IgD-negative memory B cell (primary cell): ENCODE measurements around the gene EGFL6. TPM values are rescaled to one million over a fixed set of nuclear protein-coding genes. Genes with fewer than 3 reads are reported as not detected.
"Not testable (repeated sequence)": the region's sequence is repeated elsewhere in the genome, so short reads cannot be mapped to it uniquely, and the experiment has no call there.

Experiments
- H3K27ac Mint-ChIP-seq, 3 donors: one replicate each; pipeline ENCODE4 v1.8.0; 2020 to 2022; ENCODE audit warnings: mild to moderate bottlenecking in 3 of 3, mixed read lengths in 3 of 3, moderate library complexity in 1 of 3
- H3K27me3 Mint-ChIP-seq: one replicate; pipeline ENCODE4 v1.8.0; 2021; ENCODE audit warnings: mixed read lengths
- H3K36me3 Mint-ChIP-seq: one replicate; pipeline ENCODE4 v1.8.0; 2020; ENCODE audit warnings: mild to moderate bottlenecking, mixed read lengths
- H3K4me1 Mint-ChIP-seq, 3 donors: one replicate each; pipeline ENCODE4 v1.8.0; 2020 to 2022; ENCODE audit warnings: mixed read lengths in 3 of 3, mild to moderate bottlenecking in 1 of 3
- H3K4me3 Mint-ChIP-seq, 4 donors: one replicate each; pipeline ENCODE4 v1.8.0; 2020 to 2022; ENCODE audit warnings: mild to moderate bottlenecking in 4 of 4, mixed read lengths in 4 of 4, moderate library complexity in 3 of 4
- H3K9me3 Mint-ChIP-seq, 3 donors: one replicate each; pipeline ENCODE4 v1.8.0; 2020 to 2021; ENCODE audit warnings: mixed read lengths in 3 of 3, mild to moderate bottlenecking in 1 of 3
- polyA plus RNA-seq: library from polyadenylated mRNA; unstranded; fragments of 300-500 nt; fragmentation: Illumina TruSeq; gene quantifications from one replicate; pipeline ENCODE4 v1.2.3, GENCODE V29; 2021

The EGFL6 gene
- polyA plus RNA-seq, 1 donor from 2014 or later: not detected

DNA sequence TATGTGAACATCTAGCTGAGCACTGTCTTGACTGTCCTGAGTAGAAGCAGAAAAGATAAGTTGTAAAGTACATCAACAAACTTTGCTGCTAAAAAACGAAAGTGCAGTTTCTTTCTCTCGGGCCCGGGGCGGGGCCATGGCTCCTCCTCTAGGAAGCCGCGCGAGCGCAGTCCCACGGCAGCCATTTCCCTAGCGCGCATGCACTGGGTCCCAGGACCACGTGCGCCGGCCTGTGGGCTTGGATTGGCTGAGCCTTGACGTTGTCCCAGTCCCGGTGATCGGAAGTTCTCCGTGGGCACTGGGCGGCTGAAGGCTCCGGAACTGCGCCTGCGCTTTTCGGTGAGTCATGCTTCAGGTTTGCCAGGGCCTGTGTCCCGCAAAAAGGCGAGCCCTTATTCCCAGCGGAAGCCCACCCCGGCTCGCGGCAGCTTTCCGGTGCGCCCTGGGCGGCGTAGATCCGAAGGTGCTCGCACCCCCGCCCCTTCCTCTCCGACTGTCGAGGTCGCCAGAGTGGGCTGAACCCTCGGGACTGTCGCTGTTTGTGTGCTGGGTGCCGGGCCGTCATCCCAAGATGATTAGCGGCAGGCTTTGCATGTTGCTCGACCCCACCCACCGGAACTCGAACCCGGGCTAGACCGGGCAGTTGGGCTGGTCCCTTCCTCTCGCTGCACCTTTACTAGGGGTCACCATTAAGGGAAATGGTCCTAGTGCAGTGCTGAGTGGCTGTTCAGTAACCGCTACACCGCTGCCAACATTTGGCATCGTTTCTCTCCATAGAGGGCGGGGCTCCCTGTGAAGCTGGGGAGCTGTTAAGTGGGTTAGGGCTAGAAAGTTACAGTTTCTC is 83.7 kb downstream of the EGFL6 start, which contains the start of gene TCEANC:
TCEANC (plus strand) TSS at position 292 of the 844 bp plus-strand sequence. CDS start 9,368 bp downstream, outside the sequence.
- H3K36me3 Mint-ChIP-seq: no peaks in the 10 kb centered on the region
- H3K27me3 Mint-ChIP-seq: no peaks in the 10 kb centered on the region
- peaks cover 10 to 18% (median 14%) of the 10 kb centered on the region in 3 donors for H3K4me1 Mint-ChIP-seq
- H3K4me3 Mint-ChIP-seq: peak within 1 kb of the TSS; percentile 94 to 99 (median 96)
- H3K9me3 Mint-ChIP-seq: peaks cover 0 to 2% (median 0%) of the 10 kb centered on the region in 3 donors
- H3K27ac Mint-ChIP-seq: peak within 1 kb of the TSS; percentile 97 to 99 (median 98)

DNA sequence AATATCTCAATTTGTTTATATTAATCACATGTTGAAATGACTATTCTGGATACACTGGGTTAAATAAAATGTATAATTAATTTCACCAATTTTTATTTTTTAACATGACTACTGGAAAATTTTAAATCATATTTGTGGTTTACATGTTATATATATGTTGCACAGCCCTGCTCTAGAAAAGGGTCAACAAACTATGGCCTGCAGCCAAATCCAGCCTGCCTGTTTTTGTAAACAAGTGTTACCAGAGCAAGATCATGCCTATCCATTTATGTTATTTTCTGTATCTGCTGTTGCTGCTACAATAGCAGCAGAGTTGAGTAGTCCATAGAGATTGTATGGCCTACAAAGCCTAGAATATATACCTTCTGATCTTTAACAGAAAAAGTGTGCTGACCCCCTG is 84.7 kb downstream of the EGFL6 start:
- H3K27me3 Mint-ChIP-seq: no peaks in the 10 kb centered on the region
- peak overlapping the region in 2 of 4 donors; percentile 96 to 99 for H3K4me3 Mint-ChIP-seq
- peak overlapping the region; percentile 97 to 99 (median 98) for H3K27ac Mint-ChIP-seq
- H3K4me1 Mint-ChIP-seq: peaks cover 14 to 24% (median 16%) of the 10 kb centered on the region in 3 donors
- no peaks in the 10 kb centered on the region for H3K36me3 Mint-ChIP-seq
- H3K9me3 Mint-ChIP-seq: no peaks in the 10 kb centered on the region

DNA sequence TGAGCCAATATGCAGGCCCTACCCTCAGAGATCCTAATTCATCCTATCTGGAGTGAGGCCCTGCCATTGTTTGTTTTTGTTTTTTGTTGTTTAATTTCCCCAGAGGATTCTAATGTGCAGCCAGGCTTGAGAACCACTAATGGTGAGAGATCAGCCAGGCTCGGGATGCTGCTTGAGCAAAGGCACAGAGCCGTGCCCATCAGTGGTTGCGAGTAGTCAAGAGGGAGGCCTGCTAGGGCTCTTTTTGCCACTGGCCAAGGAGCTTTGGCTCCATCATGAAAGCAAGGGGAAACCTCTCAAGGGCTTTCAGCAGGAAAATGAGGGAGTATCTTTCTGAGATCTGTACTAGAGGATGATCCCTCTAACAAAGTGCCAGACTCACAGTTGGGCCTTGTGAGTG is 86.3 kb downstream of the EGFL6 start:
- H3K4me1 Mint-ChIP-seq: peaks cover 14 to 24% (median 16%) of the 10 kb centered on the region in 3 donors
- peaks cover 4% of the 10 kb centered on the region for H3K36me3 Mint-ChIP-seq
- no peak overlapping the region for H3K4me3 Mint-ChIP-seq
- no peaks in the 10 kb centered on the region for H3K27me3 Mint-ChIP-seq
- peak overlapping the region in 2 of 3 donors; percentile 12 to 22 for H3K27ac Mint-ChIP-seq
- H3K9me3 Mint-ChIP-seq: no peaks in the 10 kb centered on the region

DNA sequence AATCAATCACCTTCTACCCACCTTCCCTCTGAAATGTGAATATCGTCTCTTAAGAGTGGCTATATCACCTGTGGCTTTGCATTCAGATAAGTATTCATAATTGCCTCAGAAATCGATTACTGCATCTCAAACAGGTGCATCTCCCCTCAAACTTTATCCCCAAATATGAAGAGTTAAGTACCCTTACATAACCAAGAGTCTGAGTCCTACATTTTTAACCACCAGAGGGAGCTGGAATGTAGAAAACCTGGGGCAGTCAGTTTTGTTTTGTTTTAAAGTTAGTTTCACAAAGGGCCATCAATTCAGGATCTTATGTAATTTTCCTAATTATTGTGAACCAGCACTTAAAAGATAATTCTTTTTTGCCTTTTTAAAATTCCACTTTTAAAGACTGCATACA is 89.2 kb downstream of the EGFL6 start:
- no peak overlapping the region for H3K4me3 Mint-ChIP-seq
- H3K27me3 Mint-ChIP-seq: no peaks in the 10 kb centered on the region

DNA sequence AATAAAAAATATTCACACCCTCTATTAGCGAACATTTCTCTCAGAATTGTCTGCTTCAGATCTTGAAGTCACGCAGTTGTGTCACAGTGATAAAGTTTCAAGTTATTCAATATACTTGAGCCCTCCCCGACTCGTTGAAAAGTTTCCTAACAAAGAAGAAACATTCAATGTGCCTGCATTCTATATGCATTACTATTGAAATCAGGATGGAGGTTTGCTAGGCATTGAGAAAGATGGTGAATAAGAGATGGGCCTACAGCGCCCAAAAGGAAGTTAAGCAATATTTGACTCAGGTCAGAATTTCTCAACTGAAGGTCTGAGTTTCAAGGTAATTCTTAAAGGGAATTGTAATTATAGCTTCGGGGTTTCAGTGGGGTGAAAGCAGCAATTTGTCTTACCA is 89.7 kb downstream of the EGFL6 start:
- H3K27me3 Mint-ChIP-seq: no peaks in the 10 kb centered on the region
- H3K4me1 Mint-ChIP-seq: peaks cover 1 to 13% (median 6%) of the 10 kb centered on the region in 3 donors
- peak overlapping the region in 2 of 3 donors; percentile 2 to 33 for H3K27ac Mint-ChIP-seq
- H3K36me3 Mint-ChIP-seq: peaks cover 4% of the 10 kb centered on the region
- H3K9me3 Mint-ChIP-seq: no peaks in the 10 kb centered on the region
- H3K4me3 Mint-ChIP-seq: no peak overlapping the region

More for the DNA sequence above, 89.2 kb downstream of the EGFL6 start:
- Mint-ChIP-seq H3K27ac (peak overlapping the region; percentile 2 to 42 (median 33)), H3K9me3 (no peaks in the 10 kb centered on the region), H3K4me1 (peaks cover 2 to 14% (median 6%) of the 10 kb centered on the region in 3 donors), H3K36me3 (peaks cover 4% of the 10 kb centered on the region)

DNA sequence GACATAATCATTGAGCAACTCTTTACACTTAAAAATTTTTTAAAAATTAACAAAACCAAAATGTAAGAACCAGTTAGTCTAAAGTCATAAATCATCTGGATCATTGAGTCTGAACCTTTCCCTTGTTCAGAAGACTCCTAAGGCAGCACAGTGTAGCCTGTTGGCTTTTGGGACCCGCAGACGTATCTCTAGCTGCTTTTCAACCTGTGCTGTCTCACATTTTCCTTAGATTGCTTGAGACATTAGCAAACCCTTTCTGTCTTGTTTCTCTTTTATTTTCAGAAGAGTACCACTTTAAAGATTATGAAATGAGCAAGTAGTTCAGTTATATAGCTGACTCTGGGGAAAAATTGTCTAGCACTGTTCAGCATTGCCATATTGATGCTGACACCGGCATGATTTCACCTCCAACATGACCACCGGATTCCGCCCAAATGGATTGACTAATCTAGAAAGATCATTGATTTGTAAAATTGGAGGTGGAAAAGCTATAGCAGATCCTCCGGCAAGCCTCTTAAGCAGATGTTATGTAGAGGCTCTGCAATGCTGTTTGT is 92.4 kb downstream of the EGFL6 start:
- Mint-ChIP-seq H3K27ac (peak overlapping the region in 1 of 3 donors; percentile 54), H3K4me3 (peak overlapping the region in 1 of 4 donors; percentile 12), H3K27me3 (no peaks in the 10 kb centered on the region), H3K9me3 (no peaks in the 10 kb centered on the region), H3K36me3 (peaks cover 10% of the 10 kb centered on the region), H3K4me1 (peaks cover 1 to 6% (median 6%) of the 10 kb centered on the region in 3 donors)

DNA sequence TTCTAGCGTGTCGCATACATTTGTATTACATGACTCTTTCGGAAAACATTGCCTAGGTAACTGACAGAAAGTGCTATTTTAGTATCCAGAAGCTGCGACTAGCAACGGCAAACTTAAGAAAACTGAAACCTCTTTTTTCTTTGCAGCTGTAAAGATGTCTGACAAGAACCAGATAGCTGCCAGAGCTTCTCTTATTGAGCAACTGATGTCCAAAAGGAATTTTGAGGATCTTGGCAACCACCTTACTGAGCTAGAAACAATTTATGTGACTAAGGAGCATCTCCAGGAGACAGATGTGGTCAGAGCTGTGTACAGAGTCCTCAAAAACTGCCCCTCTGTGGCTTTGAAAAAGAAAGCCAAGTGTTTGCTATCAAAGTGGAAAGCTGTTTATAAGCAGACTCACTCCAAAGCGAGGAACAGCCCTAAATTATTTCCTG is 93.0 kb downstream of the EGFL6 start:
- H3K4me3 Mint-ChIP-seq: no peak overlapping the region
- H3K36me3 Mint-ChIP-seq: peaks cover 10% of the 10 kb centered on the region
- H3K9me3 Mint-ChIP-seq: no peaks in the 10 kb centered on the region
- no peak overlapping the region for H3K27ac Mint-ChIP-seq
- H3K27me3 Mint-ChIP-seq: no peaks in the 10 kb centered on the region
- peaks cover 1 to 6% (median 6%) of the 10 kb centered on the region in 3 donors for H3K4me1 Mint-ChIP-seq

DNA sequence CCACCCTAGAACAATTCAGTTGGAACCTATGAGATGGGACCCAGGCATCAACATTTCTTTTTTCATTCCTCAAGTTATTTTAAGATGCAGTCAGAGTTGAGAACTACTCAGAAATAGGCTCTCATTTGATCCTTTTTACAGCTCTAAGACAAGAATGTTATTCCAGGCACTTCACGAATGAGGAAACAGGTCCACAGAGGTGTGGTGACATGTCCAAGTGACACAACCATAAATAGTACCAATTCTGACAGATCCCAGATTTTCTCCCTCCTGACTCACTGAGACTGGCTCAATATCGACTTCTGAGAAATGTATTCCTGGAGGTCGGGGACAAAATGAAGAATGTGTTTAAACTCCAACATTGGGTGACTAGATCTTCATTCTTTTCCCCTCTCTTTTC is 94.6 kb downstream of the EGFL6 start:
- Mint-ChIP-seq H3K9me3 (no peaks in the 10 kb centered on the region), H3K27ac (no peak overlapping the region), H3K4me1 (peaks cover 0 to 2% (median under 1%) of the 10 kb centered on the region in 3 donors), H3K4me3 (no peak overlapping the region), H3K27me3 (peaks cover 3% of the 10 kb centered on the region), H3K36me3 (peaks cover 10% of the 10 kb centered on the region)

DNA sequence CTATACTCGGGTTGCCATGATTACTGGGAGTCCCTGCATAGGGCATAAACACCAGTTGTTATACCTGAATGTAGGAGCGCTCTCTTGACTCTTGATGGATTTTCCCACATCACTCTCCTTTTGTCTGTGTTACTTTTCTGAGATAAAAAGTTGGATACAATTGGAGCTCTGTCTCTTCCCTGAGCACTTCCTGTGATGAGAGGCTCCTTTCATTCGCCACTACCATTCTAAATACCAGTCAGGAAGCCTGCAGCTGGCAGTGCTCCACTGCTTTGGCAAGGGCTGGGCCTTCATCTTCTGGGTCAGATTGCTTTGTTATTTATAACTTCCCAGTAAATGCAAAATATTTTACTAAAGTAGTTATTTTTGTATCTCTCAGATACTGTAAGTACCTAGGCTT is 97.4 kb downstream of the EGFL6 start:
- peak overlapping the region in 1 of 3 donors; percentile 65 for H3K27ac Mint-ChIP-seq
- H3K9me3 Mint-ChIP-seq: no peaks in the 10 kb centered on the region
- H3K27me3 Mint-ChIP-seq: peaks cover 22% of the 10 kb centered on the region
- peaks cover 9 to 13% (median 10%) of the 10 kb centered on the region in 3 donors for H3K4me1 Mint-ChIP-seq
- H3K4me3 Mint-ChIP-seq: no peak overlapping the region
- peaks cover 21% of the 10 kb centered on the region for H3K36me3 Mint-ChIP-seq

DNA sequence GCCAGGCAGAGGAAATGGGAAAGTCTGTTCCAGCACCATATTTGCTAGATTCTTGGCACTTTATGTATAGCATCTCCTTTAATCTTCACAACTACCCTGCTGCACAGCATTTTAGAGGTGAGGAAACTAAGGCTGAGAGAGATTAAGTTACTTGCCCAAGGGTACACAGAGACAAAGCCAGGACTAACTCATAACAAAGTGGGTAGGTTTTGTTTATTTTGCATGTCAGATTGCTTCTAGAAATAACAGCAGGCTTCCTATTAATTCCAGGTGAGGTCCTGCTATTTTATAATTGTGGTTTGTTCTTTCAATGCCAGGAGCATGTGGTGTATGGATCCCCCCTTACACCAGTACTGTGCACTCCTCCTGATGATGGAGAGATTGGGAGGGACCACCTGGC is 98.5 kb downstream of the EGFL6 start:
- peaks cover 28% of the 10 kb centered on the region for H3K27me3 Mint-ChIP-seq
- peaks cover 21% of the 10 kb centered on the region for H3K36me3 Mint-ChIP-seq
- H3K27ac Mint-ChIP-seq: no peak overlapping the region
- H3K4me1 Mint-ChIP-seq: peaks cover 9 to 13% (median 10%) of the 10 kb centered on the region in 3 donors
- H3K9me3 Mint-ChIP-seq: no peaks in the 10 kb centered on the region
- no peak overlapping the region for H3K4me3 Mint-ChIP-seq

DNA sequence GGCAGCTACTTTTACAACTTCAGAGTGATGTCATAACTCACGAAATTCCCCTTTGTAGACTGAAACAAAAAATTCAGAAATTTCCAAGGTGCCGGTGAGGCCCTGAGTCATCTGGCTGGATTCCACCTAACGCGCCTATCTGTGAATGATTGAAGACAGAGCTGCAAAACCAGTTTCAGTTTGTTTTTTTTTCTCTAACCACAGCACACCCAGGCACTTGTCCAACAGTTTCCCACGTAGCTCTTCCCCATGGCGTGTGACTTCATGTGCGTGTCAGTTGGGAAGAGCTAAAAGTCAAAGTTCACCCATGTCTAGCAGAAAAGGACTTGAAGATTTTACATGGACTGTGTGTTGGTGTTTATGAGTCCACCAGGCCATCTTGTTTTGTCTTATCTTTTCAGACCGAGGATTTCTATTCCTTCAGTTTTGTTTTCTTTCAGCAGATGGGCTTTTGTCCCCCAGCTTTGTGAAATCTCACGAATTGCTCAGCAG is 99.9 kb downstream of the EGFL6 start:
- no peaks in the 10 kb centered on the region for H3K9me3 Mint-ChIP-seq
- H3K36me3 Mint-ChIP-seq: peaks cover 21% of the 10 kb centered on the region
- peak overlapping the region; percentile 27 to 91 (median 66) for H3K4me3 Mint-ChIP-seq
- H3K27me3 Mint-ChIP-seq: peaks cover 34% of the 10 kb centered on the region
- peaks cover 9 to 13% (median 10%) of the 10 kb centered on the region in 3 donors for H3K4me1 Mint-ChIP-seq
- H3K27ac Mint-ChIP-seq: peak overlapping the region in 2 of 3 donors; percentile 33 to 49

DNA sequence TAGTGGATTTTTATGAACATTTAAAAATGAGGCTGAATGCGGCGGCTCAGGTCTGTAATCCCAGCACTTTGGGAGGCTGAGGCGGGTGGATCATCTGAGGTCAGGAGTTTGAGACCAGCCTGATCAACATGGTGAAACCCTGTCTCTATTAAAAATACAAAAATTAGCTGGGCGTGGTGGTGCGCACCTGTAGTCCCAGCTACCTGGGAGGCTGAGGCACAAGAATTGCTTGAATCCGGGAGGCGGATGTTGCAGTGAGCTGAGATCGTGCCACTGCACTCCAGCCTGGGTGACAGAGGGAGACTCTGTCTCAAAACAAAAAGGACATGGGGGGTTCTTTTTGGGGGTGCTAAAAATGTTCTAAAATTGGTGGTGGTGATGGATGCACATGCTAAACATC is 100.4 kb downstream of the EGFL6 start:
- H3K27ac Mint-ChIP-seq, H3K9me3 Mint-ChIP-seq: not testable (repeated sequence)
- peaks cover 21% of the 10 kb centered on the region for H3K36me3 Mint-ChIP-seq
- H3K4me1 Mint-ChIP-seq: peaks cover 9 to 13% (median 10%) of the 10 kb centered on the region in 3 donors
- peak overlapping the region in 1 of 4 donors; percentile 91 for H3K4me3 Mint-ChIP-seq
- peaks cover 34% of the 10 kb centered on the region for H3K27me3 Mint-ChIP-seq

DNA sequence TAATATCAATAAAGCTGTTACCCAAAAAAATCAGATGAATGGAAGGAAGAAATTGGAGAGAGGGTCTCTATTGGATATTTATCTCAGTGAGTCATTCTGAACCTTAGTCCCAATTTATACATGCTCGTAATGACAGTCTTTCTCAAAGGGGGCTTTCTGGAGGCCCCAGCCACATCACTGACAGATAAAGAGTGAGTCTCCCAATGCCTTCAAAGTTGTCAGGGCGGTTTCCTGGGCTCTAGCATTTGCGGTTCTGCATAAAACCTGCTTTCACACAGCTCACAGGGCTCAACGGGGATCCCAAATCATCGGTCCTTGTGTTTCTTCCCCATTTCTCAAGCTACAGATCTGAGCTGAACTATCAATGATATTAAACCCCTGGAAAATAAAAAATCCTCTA is 100.8 kb downstream of the EGFL6 start:
- peaks cover 34% of the 10 kb centered on the region for H3K27me3 Mint-ChIP-seq
- H3K9me3 Mint-ChIP-seq: no peaks in the 10 kb centered on the region
- no peak overlapping the region for H3K4me3 Mint-ChIP-seq
- H3K4me1 Mint-ChIP-seq: peaks cover 9 to 13% (median 10%) of the 10 kb centered on the region in 3 donors
- peaks cover 20% of the 10 kb centered on the region for H3K36me3 Mint-ChIP-seq
- H3K27ac Mint-ChIP-seq: no peak overlapping the region

DNA sequence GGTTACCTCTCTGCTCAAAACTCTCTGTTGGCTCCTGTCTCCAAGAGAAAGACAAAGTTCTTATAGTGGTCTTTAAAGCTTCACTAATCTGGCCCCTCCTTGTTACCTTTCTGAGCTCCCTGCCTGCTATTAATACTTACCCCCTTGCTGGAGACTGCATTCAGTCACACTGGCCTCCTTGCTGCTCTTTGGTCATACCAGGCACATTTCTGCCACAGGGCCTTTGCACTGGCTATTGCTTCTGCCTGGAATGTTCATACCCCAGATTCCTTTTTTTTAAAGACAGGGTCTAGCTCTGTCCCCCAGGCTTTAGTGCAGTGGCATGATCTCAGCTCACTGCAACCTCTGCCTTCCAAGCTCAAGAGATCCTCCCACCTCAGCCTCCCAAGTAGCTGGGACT is 103.6 kb downstream of the EGFL6 start:
- H3K27ac Mint-ChIP-seq: no peak overlapping the region
- H3K4me3 Mint-ChIP-seq: peak overlapping the region in 1 of 4 donors; percentile 67
- peaks cover 9 to 13% (median 10%) of the 10 kb centered on the region in 3 donors for H3K4me1 Mint-ChIP-seq
- H3K9me3 Mint-ChIP-seq: no peaks in the 10 kb centered on the region
- H3K36me3 Mint-ChIP-seq: peaks cover 19% of the 10 kb centered on the region
- H3K27me3 Mint-ChIP-seq: peaks cover 32% of the 10 kb centered on the region

DNA sequence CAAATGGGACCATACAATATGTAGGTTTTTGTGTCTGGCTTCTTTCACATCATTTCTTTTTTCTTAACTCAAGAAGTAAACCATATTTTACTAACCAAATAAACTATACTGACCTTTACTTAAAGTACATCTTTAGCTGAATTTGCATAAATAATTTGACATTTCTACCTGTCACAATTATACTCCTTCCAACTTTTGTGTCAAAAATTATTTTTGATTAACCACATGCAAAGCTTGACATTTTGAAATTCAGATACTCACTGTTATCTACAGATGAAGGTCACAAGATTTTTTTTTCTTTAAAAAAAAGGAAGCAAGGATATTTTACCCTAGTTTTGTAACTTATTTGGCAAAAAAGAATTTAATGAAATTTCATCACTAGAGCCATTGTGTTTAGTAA is 107.5 kb downstream of the EGFL6 start:
- no peak overlapping the region for H3K27ac Mint-ChIP-seq
- H3K4me1 Mint-ChIP-seq: no peaks in the 10 kb centered on the region
- H3K4me3 Mint-ChIP-seq: no peak overlapping the region
- peaks cover 3% of the 10 kb centered on the region for H3K36me3 Mint-ChIP-seq
- H3K27me3 Mint-ChIP-seq: peaks cover 12% of the 10 kb centered on the region
- peaks cover 0 to 2% (median 0%) of the 10 kb centered on the region in 3 donors for H3K9me3 Mint-ChIP-seq
